Measurements from ENCODE around the gene ATP2C2.

GRCh38 chr16:84396537-84397008 is 28.2 kb downstream of the ATP2C2 start:
- TF ChIP-seq POLR2AphosphoS5 (IDR thresholded peaks at IDR 0.05; ENCODE audit: low read depth, low read length) (no peak), POLR2A (IDR thresholded peaks at IDR 0.05; ENCODE audit: low read depth, low read length) (no peak)

All from GM12892 (cell line).